ENCODE results near the gene NUAK1. TPM values are rescaled to one million over a fixed set of nuclear protein-coding genes. Genes with fewer than 3 reads are reported as not detected.

NUAK1 gene
- total RNA-seq, 6 donors from 2014 or later, result 7.1 to 28.7 (median 10.9) TPM

- no peak for ATAC-seq (ENCODE audit: low FRiP score in 2 of 2)
- DNase-seq, result peak in 1 of 2 donors; percentile 34
- Histone ChIP-seq H3K4me3 (no peak overlapping the region), H3K9me3 (no peaks in the 10 kb centered on the region), H3K36me3 (no peaks in the 10 kb centered on the region), H3K27ac (no peak overlapping the region), H3K4me1 (no peaks in the 10 kb centered on the region), H3K27me3 (no peaks in the 10 kb centered on the region)
- WGBS, 2 donors, result 90 to 100% methylated on average over 5 to 6 of the region's 6 CpGs
- TF ChIP-seq CTCF (IDR thresholded peaks at IDR 0.05), result no peak
- TF ChIP-seq EP300 (IDR thresholded peaks at IDR 0.05), result no peak
- TF ChIP-seq POLR2A (IDR thresholded peaks at IDR 0.05), result no peak
- no peak for TF ChIP-seq POLR2AphosphoS5 (IDR thresholded peaks at IDR 0.05)
These were observed 99.5 kb downstream of the NUAK1 start for GRCh38 chr12:106039242-106039641.

GRCh38 chr12:106037524-106038298, 101.0 kb downstream of the NUAK1 start:
- H3K4me1 ChIP-seq, result no peaks in the 10 kb centered on the region
- TF ChIP-seq CTCF (IDR thresholded peaks at IDR 0.05) (no peak), POLR2AphosphoS5 (IDR thresholded peaks at IDR 0.05) (no peak), POLR2A (IDR thresholded peaks at IDR 0.05) (no peak), EP300 (IDR thresholded peaks at IDR 0.05) (no peak)
- H3K27ac ChIP-seq, result no peak overlapping the region
- WGBS, 2 donors, result 38 to 63% methylated on average over 3 to 4 of the region's 4 CpGs
- H3K9me3 ChIP-seq, result no peaks in the 10 kb centered on the region
- H3K4me3 ChIP-seq, result no peak overlapping the region
- H3K27me3 ChIP-seq, result no peaks in the 10 kb centered on the region
- no peaks in the 10 kb centered on the region for H3K36me3 ChIP-seq
- ATAC-seq (ENCODE audit: low FRiP score in 2 of 2) (no peak), DNase-seq (no peak)

- Histone ChIP-seq H3K4me1 (no peaks in the 10 kb centered on the region), H3K27me3 (no peaks in the 10 kb centered on the region), H3K27ac (no peak overlapping the region), H3K4me3 (no peak overlapping the region), H3K9me3 (no peaks in the 10 kb centered on the region), H3K36me3 (no peaks in the 10 kb centered on the region)
- no peak for TF ChIP-seq EP300 (IDR thresholded peaks at IDR 0.05)
- no peak for TF ChIP-seq POLR2AphosphoS5 (IDR thresholded peaks at IDR 0.05)
- no peak for TF ChIP-seq CTCF (IDR thresholded peaks at IDR 0.05)
- no peak for TF ChIP-seq POLR2A (IDR thresholded peaks at IDR 0.05)
- ATAC-seq (ENCODE audit: low FRiP score in 2 of 2), result no peak
- DNase-seq, result no peak
- 81 to 82% methylated on average over 5 of the region's 5 CpGs for WGBS, 2 donors
These were observed 103.3 kb downstream of the NUAK1 start for GRCh38 chr12:106035421-106035820.

- TF ChIP-seq POLR2AphosphoS5 (IDR thresholded peaks at IDR 0.05) (no peak), EP300 (IDR thresholded peaks at IDR 0.05) (no peak), CTCF (IDR thresholded peaks at IDR 0.05) (no peak), POLR2A (IDR thresholded peaks at IDR 0.05) (no peak)
- ATAC-seq (ENCODE audit: low FRiP score in 2 of 2) (no peak), DNase-seq (no peak)
- Histone ChIP-seq H3K4me1 (no peaks in the 10 kb centered on the region), H3K27me3 (no peaks in the 10 kb centered on the region), H3K9me3 (no peaks in the 10 kb centered on the region), H3K27ac (no peak overlapping the region), H3K4me3 (no peak overlapping the region), H3K36me3 (no peaks in the 10 kb centered on the region)
- 85 to 95% methylated on average over 4 of the region's 4 CpGs for WGBS, 2 donors
These were observed 104.4 kb downstream of the NUAK1 start for GRCh38 chr12:106034316-106034715.

- H3K4me1 ChIP-seq, result no peaks in the 10 kb centered on the region
- no peak for TF ChIP-seq POLR2AphosphoS5 (IDR thresholded peaks at IDR 0.05)
- TF ChIP-seq CTCF (IDR thresholded peaks at IDR 0.05), result no peak
- TF ChIP-seq EP300 (IDR thresholded peaks at IDR 0.05), result no peak
- no peak for TF ChIP-seq POLR2A (IDR thresholded peaks at IDR 0.05)
- H3K27me3 ChIP-seq, result no peaks in the 10 kb centered on the region
- DNase-seq (no peak), ATAC-seq (ENCODE audit: low FRiP score in 2 of 2) (no peak)
- no peak overlapping the region for H3K27ac ChIP-seq
- 84 to 93% methylated on average over 4 of the region's 4 CpGs for WGBS, 2 donors
- no peaks in the 10 kb centered on the region for H3K9me3 ChIP-seq
- no peak overlapping the region for H3K4me3 ChIP-seq
- no peaks in the 10 kb centered on the region for H3K36me3 ChIP-seq
These were observed 105.5 kb downstream of the NUAK1 start for GRCh38 chr12:106033161-106033675.
